Measurements from ENCODE around the gene UQCRFS1. TPM values are rescaled to one million over a fixed set of nuclear protein-coding genes. Genes with fewer than 3 reads are reported as not detected.
"Not testable (repeated sequence)": the region's sequence is repeated elsewhere in the genome, so short reads cannot be mapped to it uniquely, and the experiment has no call there.

Gene UQCRFS1
- 100 to 1,000 TPM; 107 to 131 (median 123) TPM for total RNA-seq
- polyA plus RNA-seq, result 143 TPM
- long read RNA-seq, donor 1, transcript UQCRFS1-201 (2 exons, 3,475 nt), result major isoform, 1,069 of 1,077 reads
- long read RNA-seq, donor 1, partial matches to known transcripts, result 0 of 1,077 reads
- long read RNA-seq, donor 1, other reads (novel, unspliced or antisense), result 8 of 1,077 reads
- long read RNA-seq, donor 2, transcript UQCRFS1-201 (2 exons, 3,475 nt), result major isoform, 488 of 492 reads
- long read RNA-seq, donor 2, partial matches to known transcripts, result 0 of 492 reads
- long read RNA-seq, donor 2, other reads (novel, unspliced or antisense), result 4 of 492 reads
- long read RNA-seq, donor 3, transcript UQCRFS1-201 (2 exons, 3,475 nt), result major isoform, 1,301 of 1,310 reads
- long read RNA-seq, donor 3, partial matches to known transcripts, result 6 of 1,310 reads
- long read RNA-seq, donor 3, other reads (novel, unspliced or antisense), result 3 of 1,310 reads
- long read RNA-seq, donor 4, transcript UQCRFS1-201 (2 exons, 3,475 nt), result major isoform, 452 of 457 reads
- long read RNA-seq, donor 4, partial matches to known transcripts, result 3 of 457 reads
- long read RNA-seq, donor 4, other reads (novel, unspliced or antisense), result 2 of 457 reads

DNA sequence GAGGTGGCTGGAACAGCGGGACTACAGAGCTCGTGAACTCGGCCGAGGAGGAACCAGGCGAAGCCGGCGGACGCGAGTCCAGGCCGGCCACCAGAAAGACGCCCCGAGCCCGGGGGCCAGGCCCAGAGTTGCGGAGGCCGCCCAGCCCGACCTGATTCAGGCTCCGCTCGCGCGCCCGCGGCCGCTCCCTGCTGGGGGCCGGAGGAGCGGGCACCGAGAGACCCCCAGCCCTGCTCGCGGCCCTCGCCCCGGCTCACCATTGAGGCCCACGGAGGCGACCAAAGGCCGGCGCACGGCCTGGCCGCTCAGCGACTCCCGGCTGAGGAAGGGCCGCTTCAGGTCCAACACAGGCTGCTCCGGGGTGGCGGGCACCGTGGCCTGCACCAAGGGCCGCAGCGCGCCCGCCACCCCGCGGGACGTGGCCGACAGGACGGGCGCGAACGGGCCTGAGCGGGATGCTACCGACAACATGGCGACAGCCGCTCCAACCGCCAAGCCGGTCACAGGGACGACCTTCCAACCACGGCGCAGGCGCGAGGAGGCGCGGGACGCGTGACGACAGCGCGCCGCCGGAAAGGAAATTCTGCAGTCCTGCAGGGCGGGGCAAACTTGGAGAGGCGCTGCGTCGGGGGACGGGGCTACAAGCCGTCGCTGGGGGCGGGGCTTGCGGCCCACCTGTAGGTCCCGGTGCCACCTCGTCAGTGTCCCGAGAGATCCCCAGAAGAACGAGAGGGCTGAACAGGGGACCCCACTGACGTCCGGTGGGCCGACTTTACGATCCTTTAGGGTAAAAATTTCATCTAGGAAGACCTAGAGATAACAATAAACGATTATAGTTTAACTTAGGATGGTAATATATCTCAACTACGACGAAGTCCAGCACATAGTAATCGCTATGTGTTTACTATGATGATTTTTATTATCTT is at the start of gene UQCRFS1:
UQCRFS1 (minus strand) TSS at position 504 of the 926 bp plus-strand sequence; CDS start at position 471, 33 bp downstream.
- Histone ChIP-seq H3K4me3 (ENCODE audit: low read length) (peak within 1 kb of the TSS; percentile 85), H3K4me1 (ENCODE audit: control insufficient read depth, insufficient read depth, low read length) (no peaks in the 10 kb centered on the region), H3K27ac (ENCODE audit: low read length) (peak within 1 kb of the TSS; percentile 79), H3K9me3 (ENCODE audit: control insufficient read depth, low read length) (no peaks in the 10 kb centered on the region), H3K27me3 (ENCODE audit: control insufficient read depth, insufficient read depth) (no peaks in the 10 kb centered on the region)
- WGBS, result under 1% methylated on average over 87 of the region's 95 CpGs
- intact Hi-C loops (cut with DNase I), result no loop called here
- DNase-seq (peak; percentile 96 to 98 (median 98)), ATAC-seq (peak; percentile 99)

DNA sequence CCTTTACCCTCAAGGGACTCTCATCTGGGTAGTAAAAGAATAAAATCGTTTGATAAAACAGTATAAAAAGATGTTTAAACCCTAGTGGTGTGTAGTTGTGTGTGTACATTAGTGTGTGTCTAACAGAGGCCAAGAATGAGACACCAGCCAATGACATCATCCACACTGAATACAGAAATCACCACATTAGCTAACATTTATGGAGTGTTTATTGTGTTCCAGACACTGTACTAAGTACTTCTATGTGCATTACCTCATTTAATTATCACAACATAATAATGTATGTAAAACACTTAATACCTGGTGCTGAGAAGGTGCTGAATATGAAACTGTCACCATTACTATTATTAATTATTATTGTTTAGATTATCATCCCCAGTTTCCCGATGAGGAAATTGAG is 49.1 kb upstream of the UQCRFS1 start:
- Histone ChIP-seq H3K4me3 (ENCODE audit: low read length) (no peak overlapping the region), H3K9me3 (ENCODE audit: control insufficient read depth, low read length) (no peaks in the 10 kb centered on the region), H3K4me1 (ENCODE audit: control insufficient read depth, insufficient read depth, low read length) (no peaks in the 10 kb centered on the region), H3K27me3 (ENCODE audit: control insufficient read depth, insufficient read depth) (no peaks in the 10 kb centered on the region), H3K27ac (ENCODE audit: low read length) (no peak overlapping the region)
- no peak for DNase-seq
- WGBS, result 61% methylated on average over 2 of the region's 2 CpGs
- intact Hi-C loops (cut with DNase I), result loop anchor here in 2 of 4 donors (10.0 kb wide), 2 partner anchors 377 to 527 kb away; no protein-coding TSS in a partner anchor
- ATAC-seq, result no peak

DNA sequence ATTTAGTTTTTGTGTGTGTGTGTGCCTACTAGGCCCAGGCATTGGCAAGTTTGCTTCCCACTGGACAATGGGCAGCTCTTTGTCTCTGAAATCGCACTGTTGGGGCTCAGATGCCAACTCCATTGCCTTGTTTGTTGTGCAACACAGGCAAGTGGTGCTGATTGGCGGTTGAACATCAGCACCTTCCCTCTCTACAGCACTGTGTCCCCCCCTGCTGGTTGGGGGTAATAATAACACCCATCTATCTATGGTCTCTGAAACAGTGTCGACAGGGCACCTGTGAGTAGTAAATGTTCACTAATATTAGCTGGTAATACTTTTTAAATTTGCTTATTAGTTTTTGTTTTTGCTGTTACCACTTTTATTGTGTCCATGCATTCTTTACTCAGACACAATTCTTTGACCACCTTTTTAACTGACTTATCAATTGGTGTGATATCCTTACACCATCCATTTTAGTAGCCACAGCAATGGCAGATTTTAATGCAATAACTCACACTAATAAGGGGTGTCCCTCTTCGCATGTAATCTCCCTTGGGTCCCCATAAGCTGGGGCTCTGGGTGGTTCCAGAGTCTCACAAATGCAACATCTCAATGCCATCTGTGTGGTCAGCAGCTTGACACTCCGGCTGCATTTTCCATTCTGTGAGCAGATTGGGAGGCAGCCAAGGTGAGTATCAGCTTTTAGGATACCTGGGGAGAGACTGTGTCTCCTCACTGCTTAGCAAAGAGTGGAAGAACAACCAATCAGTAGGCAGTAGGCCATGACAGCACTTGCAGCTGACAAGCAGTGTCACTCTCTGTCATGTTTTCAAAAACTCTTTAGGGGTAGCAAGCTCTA is 47.7 kb upstream of the UQCRFS1 start:
- 68% methylated on average over 5 of the region's 5 CpGs for WGBS
- no peaks in the 10 kb centered on the region for H3K9me3 ChIP-seq (ENCODE audit: control insufficient read depth, low read length)
- intact Hi-C loops (cut with DNase I), result loop anchor here in 2 of 4 donors (10.0 kb wide), 2 partner anchors 376 to 526 kb away; no protein-coding TSS in a partner anchor
- DNase-seq (no peak), ATAC-seq (no peak)
- H3K27ac ChIP-seq (ENCODE audit: low read length), result no peak overlapping the region
- no peaks in the 10 kb centered on the region for H3K4me1 ChIP-seq (ENCODE audit: control insufficient read depth, insufficient read depth, low read length)
- no peak overlapping the region for H3K4me3 ChIP-seq (ENCODE audit: low read length)
- H3K27me3 ChIP-seq (ENCODE audit: control insufficient read depth, insufficient read depth), result no peaks in the 10 kb centered on the region

DNA sequence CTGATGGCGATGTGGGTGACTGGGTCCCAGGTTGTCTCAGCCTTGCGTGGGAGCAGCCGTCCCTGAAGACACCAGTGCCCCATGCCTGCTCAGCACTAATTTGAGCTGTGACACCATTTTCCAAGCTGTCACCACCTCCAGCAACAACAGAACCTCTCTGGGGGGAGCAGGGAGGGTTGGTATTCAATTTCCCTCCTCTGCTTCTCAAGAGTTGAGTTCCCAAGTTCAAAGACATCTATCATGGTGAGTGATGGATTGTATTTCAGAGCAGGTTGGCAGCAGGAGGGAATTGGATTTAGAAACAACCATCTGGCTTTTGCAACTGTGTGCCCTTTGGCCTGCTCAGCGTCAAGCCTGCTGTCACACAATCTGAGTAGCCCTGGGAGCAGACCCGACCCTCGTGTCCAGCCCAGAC is 46.9 kb upstream of the UQCRFS1 start:
- no peaks in the 10 kb centered on the region for H3K27me3 ChIP-seq (ENCODE audit: control insufficient read depth, insufficient read depth)
- no peak overlapping the region for H3K4me3 ChIP-seq (ENCODE audit: low read length)
- WGBS, result 27% methylated on average over 6 of the region's 6 CpGs
- ATAC-seq, result no peak
- H3K27ac ChIP-seq (ENCODE audit: low read length), result no peak overlapping the region
- DNase-seq, result no peak
- no peaks in the 10 kb centered on the region for H3K4me1 ChIP-seq (ENCODE audit: control insufficient read depth, insufficient read depth, low read length)
- intact Hi-C loops (cut with DNase I), result loop anchor here in 2 of 4 donors (10.0 kb wide), 2 partner anchors 375 to 525 kb away; no protein-coding TSS in a partner anchor
- no peaks in the 10 kb centered on the region for H3K9me3 ChIP-seq (ENCODE audit: control insufficient read depth, low read length)

DNA sequence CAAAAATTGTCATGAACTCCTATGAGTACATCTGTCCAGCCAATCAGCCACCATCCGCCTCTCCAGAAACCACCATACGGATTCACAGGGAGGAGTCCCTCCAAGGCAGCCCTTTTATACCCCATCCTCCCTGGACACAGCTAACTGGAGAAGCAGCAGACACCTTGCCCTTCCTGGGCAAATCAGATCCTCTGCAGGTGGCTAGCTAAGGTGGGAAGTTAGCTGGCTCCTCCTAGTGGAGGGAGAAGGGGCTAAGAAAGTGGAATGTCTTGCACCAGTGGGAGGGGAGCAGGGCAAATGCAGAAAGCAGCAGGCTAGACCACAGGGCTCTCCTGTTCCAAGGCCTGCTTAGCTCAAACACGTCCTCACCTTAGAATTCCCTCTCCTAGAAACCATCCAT is 46.2 kb upstream of the UQCRFS1 start:
- Histone ChIP-seq H3K9me3 (ENCODE audit: control insufficient read depth, low read length) (no peaks in the 10 kb centered on the region), H3K27ac (ENCODE audit: low read length) (no peak overlapping the region), H3K27me3 (ENCODE audit: control insufficient read depth, insufficient read depth) (no peaks in the 10 kb centered on the region), H3K4me1 (ENCODE audit: control insufficient read depth, insufficient read depth, low read length) (no peaks in the 10 kb centered on the region), H3K4me3 (ENCODE audit: low read length) (no peak overlapping the region)
- ATAC-seq (no peak), DNase-seq (no peak)
- intact Hi-C loops (cut with DNase I), result no loop called here
- WGBS, result 71% methylated on average over 3 of the region's 3 CpGs

DNA sequence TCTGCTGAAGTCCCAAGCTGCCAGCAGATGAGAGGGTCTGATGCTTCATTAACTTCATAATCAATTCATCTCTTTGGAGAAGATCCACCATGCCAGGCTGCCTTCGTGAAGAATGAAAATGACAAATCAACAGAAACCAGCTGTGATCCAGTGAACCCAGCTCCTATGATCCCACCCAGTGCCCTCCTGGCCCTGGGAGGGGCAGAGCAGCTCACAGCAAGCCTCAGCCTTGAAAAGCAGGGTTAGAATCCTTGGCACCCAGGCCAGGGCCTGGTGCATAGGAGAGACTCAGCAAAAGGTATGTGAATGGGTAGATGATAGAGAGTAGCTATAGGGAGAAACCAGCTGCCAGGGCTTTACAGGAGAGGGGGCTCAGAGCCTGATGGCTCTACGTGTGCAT is 43.6 kb upstream of the UQCRFS1 start:
- no peaks in the 10 kb centered on the region for H3K27me3 ChIP-seq (ENCODE audit: control insufficient read depth, insufficient read depth)
- H3K4me1 ChIP-seq (ENCODE audit: control insufficient read depth, insufficient read depth, low read length), result no peaks in the 10 kb centered on the region
- no peaks in the 10 kb centered on the region for H3K9me3 ChIP-seq (ENCODE audit: control insufficient read depth, low read length)
- 48% methylated on average over 2 of the region's 2 CpGs for WGBS
- no peak for DNase-seq
- H3K4me3 ChIP-seq (ENCODE audit: low read length), result no peak overlapping the region
- H3K27ac ChIP-seq (ENCODE audit: low read length), result no peak overlapping the region
- intact Hi-C loops (cut with DNase I), result no loop called here
- no peak for ATAC-seq

DNA sequence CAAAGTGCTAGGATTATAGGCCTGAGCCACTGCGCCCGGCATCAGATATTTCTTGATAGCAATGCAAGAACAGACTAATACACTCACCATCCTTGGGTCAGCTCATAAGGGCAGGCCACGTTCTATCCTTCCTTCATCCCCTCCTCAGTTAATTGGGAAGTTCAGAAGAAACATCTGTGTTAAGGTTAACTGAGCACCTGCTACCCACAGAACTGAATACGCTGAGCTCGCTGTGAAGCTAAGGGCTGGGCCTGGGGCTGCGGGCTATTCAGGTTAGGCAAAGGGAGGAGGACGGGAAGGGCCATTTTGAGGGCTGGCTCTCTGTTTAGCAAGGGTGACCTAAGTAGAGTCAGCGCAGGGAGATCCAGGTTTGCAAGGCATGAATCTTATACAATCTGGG is 43.0 kb upstream of the UQCRFS1 start:
- ATAC-seq (no peak), DNase-seq (no peak)
- WGBS, result 89% methylated on average over 8 of the region's 8 CpGs

DNA sequence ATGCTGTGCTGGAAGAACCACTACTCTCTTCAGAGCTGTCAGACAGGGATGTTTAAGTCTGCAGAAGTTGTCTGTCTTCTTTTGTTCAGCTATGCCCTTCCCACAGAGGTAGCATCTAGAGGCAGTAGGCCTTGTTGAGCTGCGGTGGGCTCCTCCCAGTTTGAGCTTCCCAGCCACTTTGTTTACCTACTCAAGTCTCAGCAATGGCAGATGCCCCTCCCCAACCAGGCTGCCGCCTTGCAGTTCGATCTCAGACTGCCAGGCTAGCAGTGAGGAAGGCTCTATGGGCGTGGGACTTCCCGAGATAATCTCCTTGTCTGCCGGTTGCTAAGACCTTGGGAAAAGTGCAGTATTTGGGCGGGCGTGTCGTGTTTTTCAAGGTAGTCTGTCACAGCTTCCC is 42.1 kb upstream of the UQCRFS1 start:
- WGBS, result 77% methylated on average over 9 of the region's 9 CpGs
- intact Hi-C loops (cut with DNase I), result no loop called here
- H3K9me3 ChIP-seq (ENCODE audit: control insufficient read depth, low read length), result no peaks in the 10 kb centered on the region
- H3K27me3 ChIP-seq (ENCODE audit: control insufficient read depth, insufficient read depth), result no peaks in the 10 kb centered on the region
- H3K27ac ChIP-seq (ENCODE audit: low read length), result no peak overlapping the region
- no peak overlapping the region for H3K4me3 ChIP-seq (ENCODE audit: low read length)
- no peak for DNase-seq
- ATAC-seq, result no peak
- H3K4me1 ChIP-seq (ENCODE audit: control insufficient read depth, insufficient read depth, low read length), result no peaks in the 10 kb centered on the region

More for the DNA sequence above, 43.0 kb upstream of the UQCRFS1 start:
- no peak overlapping the region for H3K4me3 ChIP-seq (ENCODE audit: low read length)
- no peaks in the 10 kb centered on the region for H3K9me3 ChIP-seq (ENCODE audit: control insufficient read depth, low read length)
- H3K27ac ChIP-seq (ENCODE audit: low read length), result no peak overlapping the region
- H3K27me3 ChIP-seq (ENCODE audit: control insufficient read depth, insufficient read depth), result no peaks in the 10 kb centered on the region
- H3K4me1 ChIP-seq (ENCODE audit: control insufficient read depth, insufficient read depth, low read length), result no peaks in the 10 kb centered on the region
- intact Hi-C loops (cut with DNase I), result no loop called here

DNA sequence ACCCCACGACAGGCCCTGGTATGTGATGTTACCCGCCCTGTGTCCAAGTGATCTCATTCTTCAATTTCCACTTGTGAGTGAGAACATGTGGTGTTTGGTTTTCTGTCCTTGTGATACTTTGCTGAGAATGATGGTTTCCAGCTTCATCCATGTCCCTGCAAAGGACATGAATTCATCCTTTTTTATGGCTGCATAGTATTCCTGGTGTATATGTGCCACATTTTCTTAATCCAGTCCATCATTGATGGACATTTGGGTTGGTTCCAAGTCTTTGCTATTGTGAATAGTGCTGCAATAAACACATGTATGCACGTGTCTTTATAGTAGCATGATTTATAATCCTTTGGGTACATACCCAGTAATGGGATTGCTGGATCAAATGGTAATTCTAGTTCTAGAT is 36.8 kb upstream of the UQCRFS1 start:
- H3K4me3 ChIP-seq (ENCODE audit: low read length); intact Hi-C loops (cut with DNase I); H3K4me1 ChIP-seq (ENCODE audit: control insufficient read depth, insufficient read depth, low read length); H3K27ac ChIP-seq (ENCODE audit: low read length); DNase-seq; H3K9me3 ChIP-seq (ENCODE audit: control insufficient read depth, low read length); ATAC-seq; H3K27me3 ChIP-seq (ENCODE audit: control insufficient read depth, insufficient read depth): not testable (repeated sequence)
- 82% methylated on average over 3 of the region's 3 CpGs for WGBS

DNA sequence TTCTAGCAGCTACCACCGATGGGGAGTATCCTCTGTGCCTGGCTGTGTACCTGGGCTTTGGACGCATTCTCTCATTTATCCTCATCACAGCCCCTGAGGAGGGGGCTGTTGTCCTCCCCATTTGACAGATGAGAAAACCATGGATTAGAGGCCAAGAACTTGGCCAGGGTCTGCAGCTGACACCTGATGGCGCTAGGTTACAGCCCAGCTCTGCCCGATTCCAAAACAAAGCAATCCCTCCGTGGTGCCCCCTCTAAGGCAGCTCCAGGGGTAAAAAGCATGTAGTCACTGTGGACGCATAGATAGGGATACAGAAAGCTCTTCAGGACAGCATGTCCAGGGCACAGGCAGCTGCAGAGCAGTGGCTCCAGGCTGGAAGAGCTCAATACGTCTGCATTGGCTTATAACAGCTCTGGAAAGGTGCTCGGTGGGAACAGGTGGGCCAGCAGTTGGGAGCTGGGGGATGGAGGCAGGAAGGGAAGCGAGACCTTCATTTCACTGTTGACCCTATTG is 35.4 kb upstream of the UQCRFS1 start:
- no peak overlapping the region for H3K4me3 ChIP-seq (ENCODE audit: low read length)
- H3K27ac ChIP-seq (ENCODE audit: low read length), result no peak overlapping the region
- no peaks in the 10 kb centered on the region for H3K9me3 ChIP-seq (ENCODE audit: control insufficient read depth, low read length)
- H3K4me1 ChIP-seq (ENCODE audit: control insufficient read depth, insufficient read depth, low read length), result no peaks in the 10 kb centered on the region
- ATAC-seq (no peak), DNase-seq (no peak)
- intact Hi-C loops (cut with DNase I), result no loop called here
- 51% methylated on average over 9 of the region's 9 CpGs for WGBS
- H3K27me3 ChIP-seq (ENCODE audit: control insufficient read depth, insufficient read depth), result no peaks in the 10 kb centered on the region
